Measurements from ENCODE around the gene PACS1.

The PACS1 gene

DNA sequence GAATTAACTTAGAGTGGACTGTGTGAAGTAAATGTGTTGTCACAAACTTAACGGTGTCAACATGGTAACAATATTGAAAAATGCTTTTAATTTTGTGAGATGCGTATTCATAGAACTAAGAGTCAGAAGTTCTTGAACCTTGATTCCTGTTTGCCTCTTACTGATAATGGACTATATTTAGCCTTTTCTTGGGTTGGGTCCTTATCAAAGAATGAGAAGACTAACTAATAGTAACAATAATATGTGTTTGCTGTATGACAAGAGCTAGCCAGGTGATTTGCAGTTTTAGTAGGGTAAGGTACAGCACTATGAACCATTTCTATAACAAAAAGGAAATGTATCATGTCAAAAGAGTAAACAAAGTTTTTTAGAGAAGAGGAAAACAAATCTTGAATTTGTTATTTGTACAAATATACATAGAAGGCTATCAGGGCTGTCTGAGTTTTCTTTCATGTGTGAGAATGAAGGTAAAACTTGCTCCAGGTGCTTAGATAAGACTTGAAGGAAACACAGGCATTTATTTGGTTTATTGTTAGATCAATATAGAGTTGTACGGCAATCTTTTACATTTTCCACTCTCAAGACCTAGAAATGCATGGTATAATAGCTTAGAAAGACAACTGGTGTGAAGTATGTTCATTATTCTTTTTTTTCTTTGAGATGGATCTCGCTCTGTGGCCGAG lies 74.1 kb downstream of the PACS1 start:
- DNase-seq = no peak

DNA sequence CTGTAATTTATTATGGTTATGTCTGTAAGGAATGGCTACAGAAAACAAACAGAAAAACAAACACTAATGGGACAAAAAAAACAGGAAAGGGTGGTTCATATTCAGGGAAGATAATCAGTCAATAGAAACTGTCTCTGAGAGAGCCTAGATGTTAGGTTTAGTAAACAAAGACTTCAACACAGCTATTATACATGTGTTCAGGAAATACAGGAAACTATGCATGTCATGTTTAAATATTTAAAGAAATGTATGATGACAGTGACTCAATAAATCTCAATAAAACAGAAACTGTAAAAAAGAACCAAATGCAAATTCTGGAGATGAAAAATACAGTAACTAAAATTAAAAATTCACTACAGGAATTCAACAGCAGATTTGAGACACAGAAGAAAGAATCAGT lies 76.0 kb downstream of the PACS1 start:
- DNase-seq = no peak

- DNase-seq = no peak
Measured at GRCh38 chr11:66146940-66147339, 76.9 kb downstream of the PACS1 start.

- DNase-seq = no peak
Measured at GRCh38 chr11:66150140-66150539, 80.1 kb downstream of the PACS1 start.

GRCh38 chr11:66150725-66151124 lies 80.7 kb downstream of the PACS1 start:
- no peak for DNase-seq

GRCh38 chr11:66151273-66151672 lies 81.2 kb downstream of the PACS1 start:
- no peak for DNase-seq

DNA sequence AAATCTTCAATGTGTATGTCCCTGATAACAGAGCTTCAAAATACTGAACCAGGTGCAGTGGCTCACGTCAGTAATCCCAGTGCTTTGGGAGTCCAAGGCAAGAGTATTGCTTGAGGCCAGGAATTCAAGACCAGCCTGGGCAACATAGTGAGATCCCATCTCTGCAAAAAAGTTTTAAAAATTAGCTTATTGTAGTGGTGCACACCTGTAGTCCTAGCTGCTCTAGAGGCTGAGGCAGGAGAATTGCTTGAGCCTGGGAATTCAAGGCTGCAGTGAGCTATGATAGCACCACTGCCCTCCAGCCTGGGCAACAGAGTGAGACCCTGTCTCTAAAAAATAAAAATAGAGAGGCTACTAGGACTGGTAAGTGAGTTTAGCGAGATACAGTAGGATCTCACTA lies 84.0 kb downstream of the PACS1 start:
- no peak for DNase-seq

GRCh38 chr11:66155387-66156073 lies 85.5 kb downstream of the PACS1 start:
- DNase-seq = no peak

DNA sequence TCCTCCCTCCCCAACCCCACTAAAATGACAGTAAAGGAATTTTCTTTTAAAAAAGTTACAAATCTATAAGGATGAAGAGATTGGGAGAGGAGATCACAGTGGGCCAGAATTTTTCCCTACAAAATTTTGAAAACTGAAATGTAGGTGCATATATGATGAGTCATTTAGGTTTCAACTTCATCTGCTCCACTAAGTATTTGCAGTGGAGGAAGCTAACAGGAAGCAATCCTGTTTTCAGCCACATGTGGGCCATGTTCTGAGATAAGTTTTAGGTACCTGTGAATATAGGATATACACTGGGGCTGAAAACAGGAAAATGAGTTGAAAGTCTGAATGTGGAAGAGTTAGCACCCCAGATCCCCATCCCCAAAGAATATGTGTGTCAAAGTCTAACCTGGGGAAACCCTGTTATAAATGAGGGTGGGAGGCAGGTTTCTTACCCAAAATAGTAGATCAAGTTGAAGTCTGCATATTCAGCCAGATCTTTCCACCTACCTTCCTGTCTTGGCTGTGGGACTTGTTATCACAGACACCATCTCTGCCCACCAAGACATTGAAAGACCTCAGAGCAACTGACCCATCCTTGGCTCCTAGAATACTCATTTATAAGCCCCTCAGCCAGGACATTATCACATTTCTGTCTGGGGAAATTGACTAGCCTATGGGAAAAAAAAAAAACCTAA lies 87.3 kb downstream of the PACS1 start:
- DNase-seq = no peak

GRCh38 chr11:66158156-66158555 lies 88.1 kb downstream of the PACS1 start:
- DNase-seq = no peak

DNA sequence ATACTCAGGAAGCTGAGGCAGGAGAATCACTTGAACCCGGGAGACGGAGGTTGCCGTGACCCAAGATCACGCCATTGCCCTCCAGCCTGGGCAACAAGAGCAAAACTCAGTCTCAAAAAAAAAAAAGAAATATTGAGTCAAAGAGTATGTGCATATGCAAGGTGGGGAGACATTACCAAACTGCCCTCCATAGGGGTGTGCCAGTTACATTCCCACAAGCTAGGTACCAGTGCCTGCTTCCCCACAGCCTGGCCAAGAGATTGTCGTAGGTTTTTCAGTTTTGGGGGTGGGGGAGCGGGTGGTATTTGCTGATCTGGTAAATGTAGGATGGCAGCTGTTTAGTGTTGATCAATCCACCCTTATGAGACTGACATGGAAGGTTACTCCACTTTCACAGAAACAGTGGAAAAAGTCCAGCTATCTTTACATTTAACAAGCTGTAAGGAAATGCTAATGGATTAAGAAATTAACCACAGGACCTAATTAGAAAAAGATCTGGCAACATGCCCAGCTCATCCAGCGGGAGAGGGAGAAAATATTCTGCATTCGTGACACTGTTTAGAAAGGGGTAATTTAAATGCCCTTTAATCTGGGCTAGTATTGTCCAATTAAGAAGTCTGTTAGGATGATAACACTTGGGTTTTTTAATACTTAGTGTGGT lies 89.4 kb downstream of the PACS1 start:
- DNase-seq = peak; percentile 23

- DNase-seq = no peak
Measured at GRCh38 chr11:66160709-66161108, 90.6 kb downstream of the PACS1 start.

- no peak for DNase-seq
Measured at GRCh38 chr11:66168289-66168688, 98.2 kb downstream of the PACS1 start.

DNA sequence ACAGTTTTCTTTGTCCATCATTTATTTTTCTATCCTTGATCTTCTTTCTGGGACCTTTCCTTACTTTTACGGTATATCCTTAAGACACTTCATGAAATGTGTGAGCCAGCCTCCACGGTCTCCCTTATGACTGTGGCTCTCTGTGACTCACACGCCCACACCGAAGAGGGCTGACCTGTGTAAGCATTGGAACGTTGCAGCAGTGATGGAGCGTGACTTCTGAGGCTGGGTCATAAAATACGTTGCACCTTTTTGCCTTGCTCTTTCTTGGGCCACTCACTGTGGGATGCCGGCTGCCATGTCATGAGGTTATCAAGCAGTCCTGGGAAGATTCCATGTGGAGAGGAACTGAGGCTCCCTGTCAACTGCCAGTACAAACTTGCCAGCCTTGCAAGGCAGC lies 102.1 kb downstream of the PACS1 start:
- no peak for DNase-seq

DNA sequence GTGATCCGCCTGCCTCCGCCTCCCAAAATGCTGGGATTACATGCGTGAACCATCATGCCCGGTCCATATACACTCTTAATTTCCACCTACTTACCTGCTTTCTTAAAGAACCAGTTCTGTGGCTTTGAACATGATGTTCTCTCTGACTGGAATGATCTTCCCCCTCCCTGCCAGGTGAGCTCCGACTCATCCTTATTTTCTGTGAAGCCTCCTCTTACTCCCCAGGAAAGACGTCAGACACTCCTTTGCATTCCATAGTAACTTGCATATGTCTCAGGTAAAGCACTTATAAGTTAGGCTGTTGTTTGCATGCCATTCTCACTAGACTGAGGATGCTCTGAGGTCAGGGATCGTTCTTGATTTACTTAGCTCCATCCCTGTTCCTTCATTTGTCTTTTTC lies 106.6 kb downstream of the PACS1 start:
- no peak for DNase-seq

DNA sequence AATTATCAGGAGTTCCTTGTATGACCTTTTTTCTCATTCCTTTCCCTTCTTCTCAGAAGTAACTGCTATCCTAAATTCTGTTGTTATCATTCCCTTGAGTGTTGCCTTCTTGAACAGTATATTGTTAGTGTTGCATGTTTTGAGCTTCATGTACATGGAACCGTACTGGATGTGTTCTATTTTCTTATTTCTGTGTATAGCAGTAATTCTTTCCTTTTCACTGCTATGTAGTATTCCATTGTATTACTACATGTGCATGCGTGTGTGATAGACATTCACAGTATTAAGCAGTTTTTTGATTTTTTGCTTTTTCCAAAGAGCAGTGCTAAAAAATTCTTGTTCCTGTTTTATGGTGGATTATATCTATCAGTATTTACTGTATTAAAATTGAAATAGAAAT lies 108.1 kb downstream of the PACS1 start:
- no peak for DNase-seq

DNA sequence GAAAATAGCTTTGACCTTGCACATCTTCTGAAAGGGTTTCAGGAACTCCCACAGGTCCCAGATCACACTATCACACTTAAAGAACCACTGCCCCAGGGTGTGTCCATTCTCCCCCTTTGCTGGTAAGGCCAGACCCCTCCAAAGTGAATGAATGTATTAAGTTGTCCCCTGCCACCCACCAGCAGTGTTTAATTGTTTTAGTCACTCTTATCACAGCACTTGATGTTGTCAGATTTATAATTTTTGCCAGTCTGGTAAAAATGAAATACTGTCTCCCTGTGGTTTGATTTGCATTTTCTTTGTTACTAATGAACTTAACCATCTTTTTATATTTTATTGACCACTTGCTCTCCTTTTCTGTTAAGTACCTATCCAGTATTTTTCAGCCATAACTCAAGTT lies 108.8 kb downstream of the PACS1 start:
- DNase-seq = no peak

DNA sequence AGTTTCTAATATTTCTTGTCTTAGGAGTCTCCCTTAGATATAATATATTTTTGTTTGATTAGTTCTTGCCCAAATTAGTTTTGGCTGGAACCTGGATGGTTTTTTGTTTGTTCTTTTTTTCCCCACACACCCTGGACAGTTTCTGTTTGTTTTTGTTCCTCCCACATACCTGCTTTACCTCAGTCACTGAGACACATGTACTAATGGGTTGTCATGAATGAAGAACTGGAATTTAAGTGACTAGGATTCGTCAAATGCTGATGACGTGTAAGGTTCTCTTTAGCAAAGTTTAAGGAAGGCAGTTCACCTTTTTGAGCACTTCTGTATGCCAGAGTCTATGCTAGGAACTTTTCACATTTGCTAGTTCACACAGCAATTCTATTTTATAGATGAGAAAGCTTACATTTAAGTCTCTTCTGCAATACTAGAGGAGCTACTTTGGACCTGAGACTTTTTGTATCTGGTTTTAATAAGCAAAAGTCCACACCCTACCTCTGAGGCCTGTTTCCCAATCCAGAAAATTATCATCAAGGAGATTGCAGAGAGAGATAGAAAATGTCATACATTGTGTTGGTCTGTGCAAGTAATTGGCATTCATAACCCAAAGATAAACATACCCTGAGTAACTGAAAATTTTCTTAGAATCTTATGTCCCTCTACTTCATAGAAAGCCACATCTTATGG lies 111.7 kb downstream of the PACS1 start:
- no peak for DNase-seq

- peak; percentile 58 for DNase-seq
Measured at GRCh38 chr11:66183494-66184048, 113.5 kb downstream of the PACS1 start.

- no peak for DNase-seq
Measured at GRCh38 chr11:66184728-66185127, 114.7 kb downstream of the PACS1 start.

- no peak for DNase-seq
Measured at GRCh38 chr11:66186470-66186869, 116.4 kb downstream of the PACS1 start.

GRCh38 chr11:66187453-66187852 lies 117.4 kb downstream of the PACS1 start:
- DNase-seq = no peak

DNA sequence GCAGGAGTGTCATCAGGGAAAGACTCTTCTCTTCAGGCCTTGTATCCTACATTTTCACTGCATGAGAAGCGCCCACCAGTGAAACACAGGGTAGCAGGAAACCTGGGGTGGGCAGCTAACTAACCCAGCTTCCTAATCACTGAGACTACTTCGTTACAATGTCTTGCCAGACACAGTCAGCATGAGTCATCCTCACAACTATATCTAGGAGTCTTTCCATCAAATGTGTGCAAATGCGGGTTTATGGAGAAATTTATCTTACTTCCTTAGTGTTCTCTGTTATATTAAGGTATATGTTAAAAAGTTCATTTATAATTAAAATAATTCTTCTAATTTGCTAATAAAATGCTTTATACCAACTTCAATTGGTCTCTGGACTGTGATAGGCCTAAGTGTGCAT lies 118.5 kb downstream of the PACS1 start:
- peak; percentile 26 for DNase-seq

All from hematopoietic multipotent progenitor cell treated with erythropoietin and hydrocortisone succinate and interleukin-3 and kit ligand, for 6 days (in vitro differentiated cells).